NCI-H2171 treated with DMSO at 0.1 percent for 48 hours (cell line): ENCODE measurements around the gene RAI1.

Experiments used
- DNase-seq: peaks from one replicate; lab custom pipeline; 2025; lab: John Stamatoyannopoulos, UW

Gene RAI1

GRCh38 chr17:17833658-17834357, 152.6 kb downstream of the RAI1 start:
- no peak for DNase-seq

- DNase-seq = no peak
These were observed 153.7 kb downstream of the RAI1 start for GRCh38 chr17:17834974-17835373.

DNA sequence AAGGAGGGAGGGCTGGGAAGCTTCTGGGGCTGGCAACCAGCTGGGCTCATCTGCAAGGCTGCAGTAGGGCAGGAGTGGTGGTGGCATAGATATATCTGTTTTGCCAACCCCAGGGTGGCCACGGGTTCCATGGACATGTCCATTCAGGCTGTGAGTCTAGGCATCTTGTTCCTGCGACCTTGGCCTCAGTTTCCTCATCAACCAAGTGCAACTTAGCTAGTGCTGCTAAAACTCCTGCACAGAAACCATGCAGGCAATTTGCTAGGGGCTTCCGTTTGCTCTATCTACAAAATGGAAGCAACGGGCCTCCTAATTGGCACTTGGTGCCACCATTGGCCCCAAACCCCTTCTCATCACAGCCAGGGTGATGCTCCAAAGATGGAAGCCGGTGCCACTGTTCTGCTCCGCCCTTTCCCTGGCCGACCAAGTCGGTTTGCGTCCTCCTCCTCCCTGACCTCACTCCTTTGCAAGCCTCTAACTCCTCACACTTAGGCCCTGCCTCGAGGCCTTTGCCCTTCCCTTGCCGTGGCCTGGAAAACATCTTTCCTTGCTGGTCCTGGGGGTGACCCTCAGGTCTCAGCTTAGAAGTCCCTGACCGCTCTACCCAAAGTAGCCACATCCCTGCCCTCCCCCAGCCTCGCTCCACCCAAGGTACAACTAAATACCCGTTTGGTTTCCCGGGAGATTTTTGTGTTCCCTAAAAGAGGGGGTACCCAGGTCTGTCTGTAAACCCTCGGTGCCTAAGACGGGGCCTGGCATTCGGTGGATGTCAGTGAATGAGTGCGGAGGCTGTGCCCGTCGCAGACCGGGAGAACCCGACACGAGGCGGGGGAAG, 154.4 kb downstream of the RAI1 start:
- DNase-seq = no peak

DNA sequence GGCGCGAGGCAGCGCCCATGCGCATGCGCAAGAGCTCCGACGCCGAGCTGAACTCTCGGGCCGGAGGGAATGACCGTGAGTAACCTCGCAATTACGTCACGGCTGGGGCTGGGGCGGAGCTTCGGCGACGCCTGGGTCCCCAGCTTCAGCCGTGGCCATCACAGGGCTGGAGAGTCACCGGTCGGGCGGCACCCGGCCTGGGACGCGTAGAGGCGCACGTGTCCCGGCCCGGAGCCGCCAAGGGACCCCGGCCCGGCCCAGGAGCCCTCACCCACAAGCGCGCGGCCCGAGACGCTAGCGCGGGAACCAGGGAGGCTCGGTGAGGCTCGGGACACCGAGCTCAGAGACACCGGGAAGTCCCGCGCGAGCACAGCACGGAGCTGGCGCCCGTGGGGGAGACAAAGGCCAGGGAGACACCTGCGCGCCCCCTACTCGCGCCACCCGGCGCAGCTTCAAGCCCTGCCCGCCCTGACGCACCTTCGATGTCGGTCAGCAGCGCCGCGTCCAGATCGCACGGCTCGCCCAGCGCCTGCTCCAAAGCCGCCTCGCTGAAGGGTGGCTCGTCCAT, 155.1 kb downstream of the RAI1 start:
- DNase-seq = peak; percentile 92

- peak; percentile 47 for DNase-seq
These were observed 155.6 kb downstream of the RAI1 start, which contains the start of gene SREBF1 for GRCh38 chr17:17836818-17837379. TSS of gene SREBF1 (minus strand) at chr17:17836986. CDS start at chr17:17836817, 169 bp downstream.

DNA sequence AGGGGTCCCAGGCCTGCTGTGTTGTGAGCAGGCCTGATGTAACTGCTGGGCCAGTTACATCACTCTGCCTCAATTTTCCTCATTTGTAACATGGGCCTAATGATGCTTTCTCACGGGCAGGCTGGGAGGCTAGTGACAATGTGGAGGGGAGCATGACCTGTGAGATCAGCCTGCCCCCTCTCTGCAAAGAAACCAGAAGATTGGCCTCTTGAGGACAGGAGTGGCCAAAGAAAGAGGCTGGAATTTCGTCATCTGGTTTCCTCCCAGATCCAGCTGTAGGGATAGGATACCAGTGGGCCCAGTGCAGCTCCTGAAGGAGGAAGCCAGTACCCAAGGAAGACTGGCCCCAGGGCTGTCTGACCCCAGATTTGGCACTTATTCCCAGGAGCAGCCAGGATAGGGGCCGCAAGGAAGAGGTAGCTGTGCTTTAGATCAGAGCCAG, 156.1 kb downstream of the RAI1 start:
- no peak for DNase-seq

- peak; percentile 43 for DNase-seq
These were observed 157.0 kb downstream of the RAI1 start for GRCh38 chr17:17837966-17838962.

GRCh38 chr17:17839791-17840707, 158.8 kb downstream of the RAI1 start:
- peak; percentile 85 for DNase-seq

- peak; percentile 74 for DNase-seq
These were observed 159.7 kb downstream of the RAI1 start for GRCh38 chr17:17840751-17841591.

- DNase-seq = no peak
These were observed 160.4 kb downstream of the RAI1 start for GRCh38 chr17:17841601-17842025.

DNA sequence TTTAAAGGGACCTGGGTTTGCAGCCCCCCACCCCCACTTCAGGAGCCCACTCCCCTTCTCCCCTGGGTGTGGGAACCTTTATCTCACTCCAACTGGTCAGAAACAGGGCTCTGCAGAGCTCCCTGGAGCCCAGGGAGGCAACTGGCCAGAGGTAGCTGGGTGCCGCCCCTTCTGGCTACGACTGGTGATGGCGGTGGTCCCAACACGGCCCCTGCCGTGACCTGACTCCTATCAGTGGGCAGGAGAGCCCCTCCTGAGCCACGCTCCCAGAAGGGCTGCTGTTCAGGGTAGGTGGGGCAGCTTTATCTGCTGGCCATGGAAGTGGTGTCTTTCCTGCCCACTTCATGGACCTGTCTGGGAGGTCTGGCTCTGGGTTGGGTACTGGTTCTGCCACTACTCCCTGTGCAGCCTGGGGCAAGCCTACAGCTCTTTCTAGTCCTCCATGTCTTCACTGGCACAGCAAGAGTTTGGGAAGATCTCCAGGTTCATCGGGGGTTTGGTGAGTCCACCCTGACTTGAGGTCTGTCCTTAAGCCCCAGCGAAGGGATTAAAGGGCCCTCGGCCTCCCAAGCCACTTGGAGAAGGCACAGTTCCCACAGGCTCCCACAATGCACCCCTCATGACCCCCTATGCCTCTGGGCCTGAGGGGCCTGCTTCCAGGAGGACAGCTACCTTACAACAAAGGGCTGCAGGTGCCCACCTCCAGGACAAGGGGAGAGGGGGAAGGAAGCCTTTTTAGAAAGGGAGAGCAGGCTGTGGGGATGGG, 161.0 kb downstream of the RAI1 start:
- DNase-seq = no peak

- no peak for DNase-seq
These were observed 161.8 kb downstream of the RAI1 start for GRCh38 chr17:17843096-17843495.

DNA sequence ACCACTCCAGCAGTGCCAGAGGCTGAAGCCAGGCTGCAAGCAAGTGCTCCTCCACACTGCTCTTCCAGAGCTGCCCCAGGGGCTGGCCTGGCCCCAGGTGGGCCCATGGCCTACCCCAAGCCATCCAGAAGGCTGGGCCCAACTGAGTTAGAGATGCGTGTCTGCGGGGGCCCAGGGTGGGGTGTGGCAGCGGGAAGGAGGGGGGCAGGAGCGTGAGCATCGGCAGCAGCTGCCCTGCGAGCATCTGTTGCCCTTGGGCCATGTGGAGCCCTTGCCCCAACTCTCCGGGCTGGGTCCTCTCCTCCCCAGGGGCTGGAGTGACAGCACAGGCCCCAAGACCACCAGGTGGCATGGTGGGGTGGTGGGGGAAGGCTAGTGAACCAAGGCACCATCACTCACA, 162.8 kb downstream of the RAI1 start:
- no peak for DNase-seq

- no peak for DNase-seq
These were observed 163.2 kb downstream of the RAI1 start for GRCh38 chr17:17844500-17844899.

GRCh38 chr17:17845046-17845775, 164.0 kb downstream of the RAI1 start:
- no peak for DNase-seq

DNA sequence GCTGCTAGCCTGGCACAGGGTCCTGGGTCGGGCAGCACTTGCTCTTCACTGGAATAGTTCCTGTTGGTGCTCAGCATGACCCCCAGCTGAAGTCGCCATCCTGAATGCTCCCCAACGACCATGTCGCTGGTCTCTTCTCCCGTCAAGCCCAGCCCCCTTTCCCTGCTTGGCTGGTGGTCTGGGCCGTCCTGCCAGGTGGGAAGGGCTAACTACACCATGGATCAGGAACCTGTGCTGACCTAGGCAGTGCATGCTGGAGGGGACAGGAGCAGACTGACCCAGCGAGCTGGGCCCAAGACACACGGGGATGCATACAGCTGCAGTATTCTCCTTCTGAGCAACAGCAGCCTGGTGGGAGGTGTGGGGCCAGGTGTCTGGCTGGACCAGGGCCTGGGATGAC, 164.7 kb downstream of the RAI1 start:
- DNase-seq = no peak

DNA sequence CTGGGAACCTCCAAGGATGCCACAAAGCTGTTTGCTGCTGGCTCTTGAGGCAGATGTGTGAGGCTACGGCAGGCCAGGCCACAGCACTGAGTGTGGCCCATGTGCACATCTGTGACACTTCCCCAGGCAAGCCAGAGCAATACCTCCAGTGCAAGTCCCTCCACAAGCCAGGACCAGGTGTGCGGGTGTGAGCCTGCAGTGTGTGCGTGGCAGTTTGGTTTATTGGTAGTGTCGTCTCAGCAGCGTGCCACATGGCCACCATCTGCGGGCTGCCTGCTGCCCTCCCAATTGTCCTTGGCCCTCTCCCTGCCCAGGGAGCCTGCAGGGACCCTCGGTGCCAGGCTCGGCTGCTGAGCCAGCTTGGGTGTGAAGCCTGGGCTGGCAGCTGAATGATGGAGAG, 165.4 kb downstream of the RAI1 start:
- peak; percentile 22 for DNase-seq
